Heart left ventricle (tissue), 16 donors: ENCODE data around the gene ARHGAP11A. TPM values are rescaled to one million over a fixed set of nuclear protein-coding genes. Genes with fewer than 3 reads are reported as not detected.
"Not testable (repeated sequence)": the region's sequence is repeated elsewhere in the genome, so short reads cannot be mapped to it uniquely, and the experiment has no call there.

Experiments
- ATAC-seq, 4 donors: fragments of 200-7000 bp; cut with Tn5 transposase; one replicate each; pipeline ENCODE4 v1.9.1; 2020 to 2022; ENCODE audit warnings: moderate library complexity in 4 of 4, mild to moderate bottlenecking in 3 of 4, moderate number of reproducible peaks in 1 of 4
- DNase-seq, 5 donors: peaks; one replicate each; pipeline ENCODE4 v3.0.0-alpha.2; 2020
- H3K27ac ChIP-seq, 12 donors: fragments of 200-600 bp; sonication (generic) in 4 of 12; one replicate each; pipeline versions ENCODE4 v1.5.0 to v1.8.0; 2016 to 2022; ENCODE audit warnings: mild to moderate bottlenecking in 2 of 12
- H3K27me3 ChIP-seq, 9 donors: fragments of 200-600 bp; sonication (generic) in 2 of 9; one replicate each; pipeline versions ENCODE4 v1.5.1 to v1.8.0; 2016 to 2022; ENCODE audit warnings: mild to moderate bottlenecking in 3 of 9
- H3K36me3 ChIP-seq, 9 donors: fragments of 200-600 bp; sonication (generic) in 2 of 9; one replicate each; pipeline versions ENCODE4 v1.5.0 to v1.8.0; 2018 to 2022; ENCODE audit warnings: mild to moderate bottlenecking in 2 of 9
- H3K4me1 ChIP-seq, 12 donors: fragments of 200-600 bp; sonication (generic) in 4 of 12; one replicate each; pipeline versions ENCODE4 v1.5.0 to v1.8.0; 2016 to 2022; ENCODE audit warnings: mild to moderate bottlenecking in 3 of 12
- H3K4me3 ChIP-seq, 12 donors: fragments of 200-600 bp; sonication (generic) in 4 of 12; one replicate each; pipeline versions ENCODE4 v1.5.0 to v1.8.0; 2017 to 2022; ENCODE audit warnings: mild to moderate bottlenecking in 9 of 12, moderate library complexity in 4 of 12
- H3K9me3 ChIP-seq, 12 donors: fragments of 200-600 bp; sonication (generic) in 4 of 12; one replicate each; pipeline versions ENCODE4 v1.5.0 to v1.8.0; 2016 to 2022; ENCODE audit warnings: mild to moderate bottlenecking in 1 of 12
- POLR2A ChIP-seq, 2 donors: fragments of 450-650 bp; IDR thresholded peaks; one replicate each; pipeline ENCODE4 v1.6.1; 2017; ENCODE audit warnings: antibody characterized with exemption in 2 of 2, mild to moderate bottlenecking in 2 of 2, moderate library complexity in 2 of 2
- WGBS, 4 donors: extraction: QIAGEN DNeasy Blood & Tissue Kit in 2 of 4; methylation state at CpG; one replicate each; pipeline versions ENCODE4 v1.1.5 to v1.1.7; 2013 to 2018; 5-methylcytosine and 5-hydroxymethylcytosine counted together
- intact Hi-C, 10 donors: fragments of 100-400 bp; cut with DNase I; formaldehyde crosslinking; loops; one replicate each; pipeline versions ENCODE4 v1.11.1 to v1.14.2; 2022
- polyA plus RNA-seq, 2 donors: library from polyadenylated mRNA; stranded (reverse); fragments of 200-250 nt; gene quantifications; one replicate each; pipeline ENCODE4 v1.2.3, GENCODE V29; 2013
- total RNA-seq, 9 donors: library from RNA; depleted of rRNA in 2 of 9; stranded (reverse); fragments of >200 nt in 2 of 9; fragmentation: NEBNext Ultra II Directional in 3 of 9; extraction: Animal tissue kit (Norgen Biotek cat#: 25700) in 3 of 9; gene quantifications; one replicate each; pipeline versions ENCODE4 v1.1.0 to v1.2.4, GENCODE V29; 2016 to 2023
- TF ChIP-seq, protein P1 (sequence below), 12 donors: fragments of 200-600 bp; sonication (generic) in 4 of 12; IDR thresholded peaks; one replicate each; pipeline versions ENCODE4 v1.5.0 to v1.8.0; 2018 to 2022; ENCODE audit warnings: antibody characterized with exemption in 12 of 12, mild to moderate bottlenecking in 5 of 12
- donor health status: ischemic (EF 13 %, LVEDD 7.1; RV severe dilation, severe dysfunction).
- donor health status: healthy with polysubstance abuse.
- donor health status: DM: no; HTN: yes; CAD: no.
- donor health status: DM: no; HTN: no; CAD: no.
- donor health status: ischemic (EF 25% LVEDD 6.9; RV normal size, moderate dysfunction).
- donor health status: ischemic (EF 25% LVEDD 5.7; RV mildly dilated, moderate dysfunction).
- donor health status: healthy.
- donor health status: DM: yes; HTN: yes; CAD: no.
- donor health status: ischemic (EF 35%, LVEDD 5.7; RV mildly dilated, moderate dysfunction).
- donor health status: nonischemic (EF 11% LVEDD 7.7; RV severe dilation, severe dysfunction).
- donor health status: DM: yes; HTN: yes; CAD: no.
- donor health status: PGD.
- donor health status: ischemic (EF 29% LVEDD 5.4; RV normal size, mild dysfunction).
- donor health status: nonischemic (EF 23%, LVEDD 6.1; RV moderate dilation, normal function).

The ARHGAP11A gene
- total and polyA plus RNA-seq, 11 donors, result 0.61 to 11.1 (median 1.5) TPM

- H3K27ac ChIP-seq, H3K36me3 ChIP-seq, H3K9me3 ChIP-seq, DNase-seq, H3K4me3 ChIP-seq, H3K27me3 ChIP-seq, intact Hi-C loops, H3K4me1 ChIP-seq, ATAC-seq: not testable (repeated sequence)
- 4 to 8% (median 5%) methylated on average over 1 to 2 of the region's 3 CpGs for WGBS, 4 donors
- TF ChIP-seq, protein P1, sequence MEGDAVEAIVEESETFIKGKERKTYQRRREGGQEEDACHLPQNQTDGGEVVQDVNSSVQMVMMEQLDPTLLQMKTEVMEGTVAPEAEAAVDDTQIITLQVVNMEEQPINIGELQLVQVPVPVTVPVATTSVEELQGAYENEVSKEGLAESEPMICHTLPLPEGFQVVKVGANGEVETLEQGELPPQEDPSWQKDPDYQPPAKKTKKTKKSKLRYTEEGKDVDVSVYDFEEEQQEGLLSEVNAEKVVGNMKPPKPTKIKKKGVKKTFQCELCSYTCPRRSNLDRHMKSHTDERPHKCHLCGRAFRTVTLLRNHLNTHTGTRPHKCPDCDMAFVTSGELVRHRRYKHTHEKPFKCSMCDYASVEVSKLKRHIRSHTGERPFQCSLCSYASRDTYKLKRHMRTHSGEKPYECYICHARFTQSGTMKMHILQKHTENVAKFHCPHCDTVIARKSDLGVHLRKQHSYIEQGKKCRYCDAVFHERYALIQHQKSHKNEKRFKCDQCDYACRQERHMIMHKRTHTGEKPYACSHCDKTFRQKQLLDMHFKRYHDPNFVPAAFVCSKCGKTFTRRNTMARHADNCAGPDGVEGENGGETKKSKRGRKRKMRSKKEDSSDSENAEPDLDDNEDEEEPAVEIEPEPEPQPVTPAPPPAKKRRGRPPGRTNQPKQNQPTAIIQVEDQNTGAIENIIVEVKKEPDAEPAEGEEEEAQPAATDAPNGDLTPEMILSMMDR (IDR thresholded peaks at IDR 0.05), result peak in 10 of 12 donors; percentile 17 to 44 (median 30)
Measured at GRCh38 chr15:32610719-32611118, 4.6 kb upstream of the ARHGAP11A start.

DNA sequence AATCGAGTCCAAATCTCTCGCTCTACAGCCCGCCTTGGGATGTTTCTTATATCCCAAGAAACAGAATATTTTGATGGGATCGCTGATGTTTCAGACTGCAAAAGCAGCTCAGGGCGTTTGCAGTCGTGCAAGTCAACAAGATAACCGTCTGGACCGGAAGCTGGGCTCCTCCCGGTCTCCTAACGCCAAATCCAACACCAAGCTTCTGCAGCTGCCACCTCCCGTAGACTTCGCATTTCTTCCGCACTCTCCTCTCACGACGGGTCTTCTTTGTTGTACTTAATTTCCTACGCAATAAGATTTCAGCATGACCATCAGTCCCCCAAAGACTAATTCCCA is 623 bp upstream of the ARHGAP11A start:
- H3K9me3 ChIP-seq, intact Hi-C loops, H3K36me3 ChIP-seq, H3K27me3 ChIP-seq: not testable (repeated sequence)
- peaks cover 0 to 10% (median 0%) of the 10 kb centered on the region in 12 donors for H3K4me1 ChIP-seq
- peak overlapping the region in 11 of 12 donors; percentile 72 to 94 (median 85) for H3K27ac ChIP-seq
- peak overlapping the region; percentile 26 to 66 (median 56) for H3K4me3 ChIP-seq
- DNase-seq, result peak in 3 of 5 donors; percentile 63 to 68 (median 65)
- 0 to 1% (median 1%) methylated on average over 11 to 13 of the region's 16 CpGs; no CpG with 5 or more reads in 1 of the 4 donors for WGBS, 4 donors
- peak; percentile 78 to 87 (median 81) for ATAC-seq

DNA sequence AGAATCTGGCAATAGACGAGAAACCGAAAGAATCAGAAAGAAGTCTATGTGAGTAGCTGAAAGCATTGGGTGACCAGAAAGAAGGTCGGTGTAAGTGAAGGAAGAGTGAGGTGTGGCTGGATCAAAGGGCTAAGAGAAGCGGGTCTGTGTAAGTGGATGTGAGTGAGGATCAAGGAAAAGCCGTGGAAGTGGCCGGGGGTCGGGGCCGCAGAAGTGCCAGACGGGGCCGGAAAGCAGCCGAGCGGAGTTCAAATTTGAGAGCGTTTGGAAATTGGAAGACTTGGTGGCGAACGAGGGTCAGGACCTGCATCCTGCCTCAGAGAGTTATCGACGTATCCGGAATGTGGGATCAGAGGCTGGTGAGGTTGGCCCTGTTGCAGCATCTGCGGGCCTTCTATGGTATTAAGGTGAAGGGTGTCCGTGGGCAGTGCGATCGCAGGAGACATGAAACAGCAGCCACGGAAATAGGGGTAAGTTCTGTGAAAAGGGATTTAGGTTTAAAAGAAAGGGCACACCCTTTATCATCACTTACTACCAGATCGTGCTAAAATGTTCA is 645 bp downstream of the ARHGAP11A start:
- intact Hi-C loops, H3K9me3 ChIP-seq, H3K4me1 ChIP-seq, ATAC-seq, H3K27me3 ChIP-seq, DNase-seq, H3K36me3 ChIP-seq: not testable (repeated sequence)
- H3K4me3 ChIP-seq, result peak overlapping the region; percentile 26 to 66 (median 56)
- peak overlapping the region in 2 of 12 donors; percentile 42 to 76 for H3K27ac ChIP-seq
- 0 to 2% (median 0%) methylated on average over 17 to 24 of the region's 24 CpGs for WGBS, 4 donors

DNA sequence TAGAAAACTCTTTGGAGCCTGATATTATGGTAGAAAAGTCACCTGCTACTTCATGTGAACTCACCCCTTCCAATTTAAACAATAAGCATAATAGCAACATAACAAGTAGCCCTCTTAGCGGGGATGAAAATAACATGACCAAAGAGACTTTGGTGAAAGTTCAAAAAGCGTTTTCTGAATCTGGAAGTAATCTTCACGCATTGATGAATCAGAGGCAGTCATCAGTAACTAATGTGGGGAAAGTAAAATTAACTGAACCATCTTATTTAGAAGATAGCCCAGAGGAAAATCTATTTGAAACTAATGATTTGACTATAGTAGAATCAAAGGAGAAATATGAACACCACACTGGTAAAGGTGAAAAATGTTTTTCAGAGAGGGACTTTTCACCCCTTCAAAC is 21.1 kb downstream of the ARHGAP11A start:
- Histone ChIP-seq H3K27ac (no peak overlapping the region), H3K9me3 (no peaks in the 10 kb centered on the region), H3K4me1 (no peaks in the 10 kb centered on the region), H3K27me3 (peaks cover 0 to 4% (median 0%) of the 10 kb centered on the region in 9 donors), H3K4me3 (no peak overlapping the region), H3K36me3 (peaks cover 0 to 44% (median 0%) of the 10 kb centered on the region in 9 donors)
- TF ChIP-seq, protein P1 (IDR thresholded peaks at IDR 0.05), result no peak
- no peak for TF ChIP-seq POLR2A (IDR thresholded peaks at IDR 0.05)
- intact Hi-C loops, result no loop called here
- 97 to 98% (median 97%) methylated on average over 3 of the region's 3 CpGs for WGBS, 4 donors
- DNase-seq, result no peak
- no peak for ATAC-seq

GRCh38 chr15:32636908-32637567 is 21.7 kb downstream of the ARHGAP11A start:
- no peaks in the 10 kb centered on the region for H3K4me1 ChIP-seq
- peaks cover 0 to 44% (median 0%) of the 10 kb centered on the region in 9 donors for H3K36me3 ChIP-seq
- no peak overlapping the region for H3K4me3 ChIP-seq
- ATAC-seq, result no peak
- peaks cover 0 to 10% (median under 1%) of the 10 kb centered on the region in 9 donors for H3K27me3 ChIP-seq
- intact Hi-C loops, result no loop called here
- WGBS, 4 donors, result 95 to 98% (median 96%) methylated on average over 8 of the region's 8 CpGs
- no peak for DNase-seq
- H3K27ac ChIP-seq, result no peak overlapping the region
- TF ChIP-seq, protein P1 (IDR thresholded peaks at IDR 0.05), result no peak
- no peak for TF ChIP-seq POLR2A (IDR thresholded peaks at IDR 0.05)
- H3K9me3 ChIP-seq, result no peaks in the 10 kb centered on the region
